Gastrocnemius medialis (tissue), 4 donors: Measurements from ENCODE around the gene IL18R1. TPM values are rescaled to one million over a fixed set of nuclear protein-coding genes. Genes with fewer than 3 reads are reported as not detected.

Experiments
- ATAC-seq, 2 donors: fragments of 150-250 bp; one replicate each; pipeline ENCODE4 v1.9.1; 2016
- DNase-seq, 2 donors: peaks; one replicate each; pipeline ENCODE4 v3.0.0-alpha.2; 2019
- H3K27ac ChIP-seq, 4 donors: fragments of 200-600 bp; sonication (generic); 1 replicate in 1 of 4; 2 replicates in 3 of 4; pipeline ENCODE4 v1.5.1; 2016 to 2018; ENCODE audit warnings: mild to moderate bottlenecking in 2 of 4, moderate library complexity in 1 of 4
- H3K27me3 ChIP-seq, 3 donors: fragments of 200-600 bp; sonication (generic) in 2 of 3; 1 replicate in 1 of 3; 2 replicates in 2 of 3; pipeline versions ENCODE4 v1.5.1 to v1.6.0; 2016 to 2019; ENCODE audit warnings: mild to moderate bottlenecking in 1 of 3, moderate library complexity in 1 of 3
- H3K36me3 ChIP-seq, 2 donors: fragments of 200-600 bp; sonication (generic) in 1 of 2; one replicate each; pipeline ENCODE4 v1.5.1; 2017 to 2018
- H3K4me1 ChIP-seq, 2 donors: fragments of 200-600 bp; sonication (generic) in 1 of 2; one replicate each; pipeline ENCODE4 v1.5.1; 2016 to 2017; ENCODE audit warnings: mild to moderate bottlenecking in 2 of 2
- H3K4me3 ChIP-seq, 4 donors: fragments of 200-600 bp; sonication (generic) in 3 of 4; 1 replicate in 1 of 4; 2 replicates in 3 of 4; pipeline ENCODE4 v1.5.1; 2016 to 2019; ENCODE audit warnings: mild to moderate bottlenecking in 2 of 4
- H3K9me3 ChIP-seq, 3 donors: fragments of 200-600 bp; sonication (generic) in 2 of 3; 1 replicate in 1 of 3; 2 replicates in 2 of 3; pipeline ENCODE4 v1.5.1; 2016 to 2019
- CTCF ChIP-seq, 5 experiments: fragments of 450-650 bp in 3 of 5; fragments of 200-600 bp in 2 of 5; sonication (generic) in 2 of 5; IDR thresholded peaks in 4 of 5; conservative IDR thresholded peaks in 1 of 5; 1 replicate in 4 of 5; 2 replicates in 1 of 5; pipeline ENCODE4 v1.5.1; 2016 to 2019; ENCODE audit warnings: antibody characterized with exemption in 5 of 5, mild to moderate bottlenecking in 3 of 5, moderate library complexity in 3 of 5
- POLR2A ChIP-seq, 2 donors: fragments of 450-650 bp; IDR thresholded peaks; one replicate each; pipeline ENCODE4 v1.6.1; 2017; ENCODE audit warnings: antibody characterized with exemption in 2 of 2, mild to moderate bottlenecking in 2 of 2, moderate library complexity in 2 of 2
- in situ Hi-C, 4 donors: fragments of 200-750 bp; cut with MboI; loops; one replicate each; pipeline versions ENCODE4 v1.15.0 to v1.8.0; 2017; ENCODE audit warnings: low sequenced_read_pairs in 4 of 4
- intact Hi-C: fragments of 100-400 bp; cut with DNase I; formaldehyde crosslinking; loops from one replicate; pipeline ENCODE4 v1.15.1; 2023; ENCODE audit warnings: low total_unique reads
- microRNA-seq, 2 donors: library from miRNA; unstranded; fragments of <30 nt; microRNA quantifications; one replicate each; pipeline ENCODE4, GENCODE V29; 2016; ENCODE audit warnings: borderline replicate concordance in 2 of 2
- total RNA-seq, 4 donors: library from RNA; depleted of rRNA; stranded (reverse); fragments of >200 nt; gene quantifications; one replicate each; pipeline versions ENCODE4 v1.1.0 to v1.2.3, GENCODE V29; 2016

The IL18R1 gene
- total RNA-seq, 4 donors from 2014 or later = 0.36 to 2.8 (median 1.1) TPM

GRCh38 chr2:102444233-102444632, 88.6 kb downstream of the IL18R1 start:
- in situ Hi-C loops = loop anchor here in 3 of 4 donors (10.0 to 25.0 kb wide), 4 partner anchors 157 to 457 kb away; partner anchors contain the start of gene IL1R2 (in 1 of the 3)
- Histone ChIP-seq H3K36me3 (no peaks in the 10 kb centered on the region), H3K9me3 (no peaks in the 10 kb centered on the region), H3K27ac (no peak overlapping the region), H3K27me3 (no peaks in the 10 kb centered on the region), H3K4me1 (no peaks in the 10 kb centered on the region), H3K4me3 (no peak overlapping the region)
- TF ChIP-seq POLR2A (IDR thresholded peaks at IDR 0.05) (no peak), CTCF (IDR thresholded peaks at IDR 0.05 in 4 of 5, conservative IDR thresholded peaks at IDR 0.05 in 1 of 5) (no peak)
- intact Hi-C loops = loop anchor here (10.0 kb wide), 1 partner anchor 559 kb away; no protein-coding TSS in a partner anchor
- ATAC-seq (no peak), DNase-seq (no peak)

GRCh38 chr2:102446936-102447335, 91.3 kb downstream of the IL18R1 start:
- no peaks in the 10 kb centered on the region for H3K36me3 ChIP-seq
- no peaks in the 10 kb centered on the region for H3K4me1 ChIP-seq
- DNase-seq (no peak), ATAC-seq (no peak)
- H3K9me3 ChIP-seq = no peaks in the 10 kb centered on the region
- TF ChIP-seq POLR2A (IDR thresholded peaks at IDR 0.05) = no peak
- no peak for TF ChIP-seq CTCF (IDR thresholded peaks at IDR 0.05 in 4 of 5, conservative IDR thresholded peaks at IDR 0.05 in 1 of 5)
- no peaks in the 10 kb centered on the region for H3K27me3 ChIP-seq
- in situ Hi-C loops = loop anchor here in 3 of 4 donors (10.0 to 25.0 kb wide), 4 partner anchors 160 to 460 kb away; partner anchors contain the start of gene IL1R2 (in 1 of the 3)
- H3K27ac ChIP-seq = no peak overlapping the region
- no peak overlapping the region for H3K4me3 ChIP-seq
- intact Hi-C loops = loop anchor here (10.0 kb wide), 1 partner anchor 562 kb away; no protein-coding TSS in a partner anchor

Small RNAs within 50 kb of the gene (microRNA-seq; reads per million reads assigned to microRNA genes)
- gene MIR4772 = 0 to 0.85 reads per million in 2 donors

Other genes with a start within 250 kb of the IL18R1 start
- 10 to 100 TPM; 17.6 to 23.3 (median 19.3) TPM for gene IL1R1, start 213.1 kb upstream of the IL18R1 start, total RNA-seq
- gene IL1RL2, start 168.8 kb upstream of the IL18R1 start, total RNA-seq = under 1 TPM in 2 of 4 donors, not detected in 2; 0.35 to 0.49 TPM
- gene IL1RL1, start 44.2 kb upstream of the IL18R1 start, total RNA-seq = 1 to 10 TPM in 3 of 4 donors, under 1 TPM in 1; 0.82 to 6.8 (median 2.7) TPM
- gene IL18RAP, start 67.4 kb downstream of the IL18R1 start, total RNA-seq = 1 to 10 TPM in 1 of 4 donors, under 1 TPM in 1, not detected in 2; 0.29 to 1.9 TPM
- not detected for gene SLC9A4, start 117.4 kb downstream of the IL18R1 start, total RNA-seq